HEK293 (cell line): ENCODE data around the gene SLC1A2.

ENCODE experiments used
- CTCF ChIA-PET: fragments of 350-600 bp; formaldehyde crosslinking; extraction: SDS; loops from one replicate; lab custom pipeline; 2021; ENCODE audit warnings: antibody characterized with exemption; lab: Yijun Ruan, JAX
- POLR2A ChIA-PET: fragments of 300-600 bp; formaldehyde crosslinking; extraction: SDS; loops from one replicate; lab custom pipeline; 2020; ENCODE audit warnings: antibody characterized with exemption, inconsistent platforms; lab: Yijun Ruan, JAX
- H3K27ac ChIP-seq: fragments of 200-500 bp; sonication (Bioruptor generic); 2 replicates; pipeline ENCODE4 v1.5.1; 2014; ENCODE audit warnings: low read depth, low read length, control low read depth, inconsistent platforms; ENCODE audit errors: extremely low read depth
- H3K36me3 ChIP-seq, 2 experiments: fragments of 200-500 bp in 1 of 2; sonication (Bioruptor generic) in 1 of 2; 1 replicate in 1 of 2; 2 replicates in 1 of 2; pipeline ENCODE4 v1.5.1; 2014 to 2017; ENCODE audit warnings: inconsistent platforms in 2 of 2, low read length in 2 of 2; ENCODE audit not compliant: control insufficient read depth in 2 of 2, insufficient read depth in 1 of 2
- H3K4me1 ChIP-seq: fragments of 200-500 bp; sonication (Bioruptor generic); 2 replicates; pipeline ENCODE4 v1.5.1; 2014; ENCODE audit warnings: mild to moderate bottlenecking, low read length, inconsistent platforms; ENCODE audit not compliant: control insufficient read depth, insufficient read depth
- H3K4me3 ChIP-seq: 2 replicates; pipeline ENCODE4 v1.5.1; 2011; ENCODE audit warnings: low read depth, mild to moderate bottlenecking, control low read depth, low read length, moderate library complexity
- H3K9me3 ChIP-seq: fragments of 200-500 bp; sonication (Bioruptor generic); 2 replicates; pipeline ENCODE4 v1.5.1; 2014; ENCODE audit warnings: low read depth, low read length, inconsistent platforms; ENCODE audit not compliant: control insufficient read depth, insufficient read depth
- KLF7 ChIP-seq: fragments of 450-650 bp; formaldehyde crosslinking; IDR thresholded peaks from 2 replicates; pipeline ENCODE4 v1.5.1; 2016; ENCODE audit warnings: missing biosample characterization, missing genetic modification characterization, borderline replicate concordance
- KLF9 ChIP-seq: fragments of 450-650 bp; formaldehyde crosslinking; IDR thresholded peaks from 2 replicates; pipeline ENCODE4 v1.5.1; 2016; ENCODE audit warnings: missing biosample characterization, missing genetic modification characterization, low read depth
- REST ChIP-seq: fragments of 450-650 bp; formaldehyde crosslinking; IDR thresholded peaks from 2 replicates; pipeline ENCODE4 v1.5.1; 2016; ENCODE audit warnings: missing biosample characterization, missing genetic modification characterization
- SALL2 ChIP-seq: fragments of 450-650 bp; formaldehyde crosslinking; IDR thresholded peaks from 2 replicates; pipeline ENCODE4 v1.5.0; 2017; ENCODE audit warnings: missing biosample characterization, mild to moderate bottlenecking, missing genetic modification characterization, borderline replicate concordance
- YY1 ChIP-seq: fragments of 450-650 bp; formaldehyde crosslinking; IDR thresholded peaks from 2 replicates; pipeline ENCODE4 v1.5.1; 2018; ENCODE audit warnings: missing biosample characterization, missing genetic modification characterization
- ZBTB10 ChIP-seq: fragments of 450-650 bp; formaldehyde crosslinking; IDR thresholded peaks from 2 replicates; pipeline ENCODE4 v1.5.1; 2016; ENCODE audit warnings: missing biosample characterization, missing genetic modification characterization
- ZBTB49 ChIP-seq: fragments of 450-650 bp; formaldehyde crosslinking; IDR thresholded peaks from 2 replicates; pipeline ENCODE4 v1.5.1; 2016; ENCODE audit warnings: missing biosample characterization, missing genetic modification characterization, low read depth
- ZNF138 ChIP-seq: fragments of 450-650 bp; formaldehyde crosslinking; IDR thresholded peaks from 2 replicates; pipeline ENCODE4 v1.5.1; 2016; ENCODE audit warnings: missing biosample characterization, missing genetic modification characterization, borderline replicate concordance
- ZNF140 ChIP-seq: fragments of 450-650 bp; formaldehyde crosslinking; IDR thresholded peaks from 2 replicates; pipeline ENCODE4 v1.5.1; 2016; ENCODE audit warnings: missing biosample characterization, missing genetic modification characterization
- ZNF148 ChIP-seq: fragments of 450-650 bp; formaldehyde crosslinking; IDR thresholded peaks from 2 replicates; pipeline ENCODE4 v1.5.0; 2017; ENCODE audit warnings: missing biosample characterization, missing genetic modification characterization, borderline replicate concordance
- ZNF155 ChIP-seq: fragments of 450-650 bp; formaldehyde crosslinking; IDR thresholded peaks from 2 replicates; pipeline ENCODE4 v1.5.1; 2016; ENCODE audit warnings: missing biosample characterization, missing genetic modification characterization
- ZNF157 ChIP-seq: fragments of 450-650 bp; formaldehyde crosslinking; IDR thresholded peaks from 2 replicates; pipeline ENCODE4 v1.5.1; 2016; ENCODE audit warnings: missing biosample characterization, missing genetic modification characterization
- ZNF16 ChIP-seq: fragments of 450-650 bp; formaldehyde crosslinking; IDR thresholded peaks from 2 replicates; pipeline ENCODE4 v1.5.1; 2016; ENCODE audit warnings: low read depth, missing biosample characterization, missing genetic modification characterization
- ZNF23 ChIP-seq: fragments of 450-650 bp; formaldehyde crosslinking; IDR thresholded peaks from 2 replicates; pipeline ENCODE4 v1.5.1; 2016; ENCODE audit warnings: missing biosample characterization, missing genetic modification characterization, borderline replicate concordance
- ZNF26 ChIP-seq: fragments of 450-650 bp; formaldehyde crosslinking; IDR thresholded peaks from 2 replicates; pipeline ENCODE4 v1.5.1; 2016; ENCODE audit warnings: missing biosample characterization, missing genetic modification characterization
- ZNF398 ChIP-seq: fragments of 450-650 bp; formaldehyde crosslinking; IDR thresholded peaks from 2 replicates; pipeline ENCODE4 v1.5.1; 2017; ENCODE audit warnings: missing biosample characterization, missing genetic modification characterization
- ZNF580 ChIP-seq: fragments of 450-650 bp; formaldehyde crosslinking; IDR thresholded peaks from 2 replicates; pipeline ENCODE4 v1.5.1; 2016; ENCODE audit warnings: missing biosample characterization, missing genetic modification characterization
- ZNF629 ChIP-seq: fragments of 450-650 bp; formaldehyde crosslinking; IDR thresholded peaks from 2 replicates; pipeline ENCODE4 v1.5.1; 2017; ENCODE audit warnings: missing biosample characterization, missing genetic modification characterization
- ZNF830 ChIP-seq: fragments of 450-650 bp; IDR thresholded peaks from 2 replicates; pipeline ENCODE4 v1.5.0; 2018; ENCODE audit warnings: missing biosample characterization, missing genetic modification characterization, low read depth, mild to moderate bottlenecking, moderate library complexity

Gene SLC1A2

GRCh38 chr11:35235936-35236666 lies 183.3 kb downstream of the SLC1A2 start:
- no peaks in the 10 kb centered on the region for H3K36me3 ChIP-seq
- H3K4me1 ChIP-seq: no peaks in the 10 kb centered on the region
- TF ChIP-seq ZNF398 (tag by site-specific recombination) (no peak), ZNF155 (tag by site-specific recombination) (no peak), ZNF16 (tag by site-specific recombination) (no peak), ZNF140 (tag by site-specific recombination) (no peak), ZNF138 (tag by site-specific recombination) (no peak), ZBTB10 (tag by site-specific recombination) (no peak), ZNF830 (tag by site-specific recombination) (no peak), ZNF148 (no peak), KLF7 (no peak), ZNF629 (tag by site-specific recombination) (no peak), SALL2 (no peak), ZNF23 (tag by site-specific recombination) (no peak), ZNF26 (tag by site-specific recombination) (no peak)
- TF ChIP-seq, all 188 proteins: peak for 0
- ChIA-PET POLR2A (no interaction called here), CTCF (interaction anchor here (0.6 to 1.7 kb wide), 9 partner anchors 10 to 1664 kb away, joined by 3 to 7 read pairs (median 3); no protein-coding TSS in a partner anchor)
- Histone ChIP-seq H3K4me3 (no peak overlapping the region), H3K9me3 (no peaks in the 10 kb centered on the region), H3K27ac (no peak overlapping the region)

GRCh38 chr11:35235498-35235897 lies 183.9 kb downstream of the SLC1A2 start:
- Histone ChIP-seq H3K36me3 (no peaks in the 10 kb centered on the region), H3K9me3 (no peaks in the 10 kb centered on the region), H3K4me3 (no peak overlapping the region), H3K27ac (no peak overlapping the region), H3K4me1 (no peaks in the 10 kb centered on the region)
- CTCF ChIA-PET: interaction anchor here (0.6 to 1.6 kb wide), 6 partner anchors 36 to 1664 kb away, joined by 3 to 7 read pairs (median 3); no protein-coding TSS in a partner anchor
- POLR2A ChIA-PET: no interaction called here
- no peak for TF ChIP-seq ZNF580 (tag by site-specific recombination)
- no peak for TF ChIP-seq YY1 (tag by site-specific recombination)
- TF ChIP-seq KLF9: no peak
- TF ChIP-seq ZBTB49 (tag by site-specific recombination): no peak
- TF ChIP-seq REST (tag by site-specific recombination): no peak
- TF ChIP-seq ZNF157 (tag by site-specific recombination): no peak
